ENCODE measurements around the gene MTMR10. TPM values are rescaled to one million over a fixed set of nuclear protein-coding genes. Genes with fewer than 3 reads are reported as not detected.

Gene MTMR10
- total RNA-seq, 1 experiment from 2014 or later: 19.5 TPM

GRCh38 chr15:30904812-30905211 lies 86.6 kb downstream of the MTMR10 start:
- Histone ChIP-seq H3K4me3 (ENCODE audit: low read depth in 2 of 2, low read length in 2 of 2) (peak overlapping the region in 1 of 2 experiments; percentile 93; a peak in 1 of 4 replicates), H3K9me3 (ENCODE audit: control insufficient read depth, insufficient read depth, low read depth, low read length) (no peaks in the 10 kb centered on the region), H3K27ac (ENCODE audit: low read length) (no peak overlapping the region), H3K27me3 (ENCODE audit: control insufficient read depth, insufficient read depth, low read length) (no peaks in the 10 kb centered on the region), H3K36me3 (ENCODE audit: control insufficient read depth, insufficient read depth, low read length) (no peaks in the 10 kb centered on the region; the same call in 1 of the 2 replicates), H3K4me1 (ENCODE audit: control insufficient read depth, insufficient read depth, low read length) (peaks cover 14% of the 10 kb centered on the region)
- no peak for ATAC-seq
- CTCF ChIA-PET: no interaction called here
- DNase-seq (ENCODE audit: low read depth, low spot score): no peak
- in situ Hi-C loops (cut with HindIII; ENCODE audit: low pct_unique_long_range_greater_than_20kb, low sequenced_read_pairs): no loop called here
- intact Hi-C loops (cut with micrococcal nuclease; ENCODE audit: unreplicated experiment): no loop called here
- TSS peak; percentile 84 for BruUV-seq (replicated peaks)
- POLR2A ChIA-PET: no interaction called here
- TF ChIP-seq REST (IDR thresholded peaks at IDR 0.05; ENCODE audit: insufficient read depth in 1 of 2, low read depth in 2 of 2, low read length in 1 of 2) (no peak), SIN3A (IDR thresholded peaks at IDR 0.05; ENCODE audit: borderline replicate concordance, insufficient read depth, low read depth, low read length) (no peak), POLR2AphosphoS5 (IDR thresholded peaks at IDR 0.05; ENCODE audit: low read depth, low read length) (no peak), TCF7L2 (IDR thresholded peaks at IDR 0.05; ENCODE audit: low read depth, low read length) (no peak), CTCF (IDR thresholded peaks at IDR 0.05) (no peak)

- no TSS peak for BruUV-seq (replicated peaks)
- Histone ChIP-seq H3K9me3 (ENCODE audit: control insufficient read depth, insufficient read depth, low read depth, low read length) (no peaks in the 10 kb centered on the region), H3K4me1 (ENCODE audit: control insufficient read depth, insufficient read depth, low read length) (peaks cover 14% of the 10 kb centered on the region), H3K36me3 (ENCODE audit: control insufficient read depth, insufficient read depth, low read length) (no peaks in the 10 kb centered on the region; the same call in 1 of the 2 replicates), H3K4me3 (ENCODE audit: low read depth in 2 of 2, low read length in 2 of 2) (peak within 1 kb of the TSS; percentile 91 to 93), H3K27ac (ENCODE audit: low read length) (peak within 1 kb of the TSS; percentile 93), H3K27me3 (ENCODE audit: control insufficient read depth, insufficient read depth, low read length) (no peaks in the 10 kb centered on the region)
- intact Hi-C loops (cut with micrococcal nuclease; ENCODE audit: unreplicated experiment): no loop called here
- ChIA-PET POLR2A (interaction anchor here (0.6 kb wide), 1 partner anchor 494 kb away, joined by 6 read pairs; no protein-coding TSS in a partner anchor), CTCF (interaction anchor here (0.8 kb wide), 1 partner anchor 102 kb away, joined by 7 read pairs; no protein-coding TSS in a partner anchor)
- DNase-seq (ENCODE audit: low read depth, low spot score) (peak; percentile 61), ATAC-seq (peak; percentile 99)
- TF ChIP-seq POLR2AphosphoS5 (IDR thresholded peaks at IDR 0.05; ENCODE audit: low read depth, low read length) (peak; percentile 90), CTCF (IDR thresholded peaks at IDR 0.05) (no peak), TCF7L2 (IDR thresholded peaks at IDR 0.05; ENCODE audit: low read depth, low read length) (peak; percentile 94), SIN3A (IDR thresholded peaks at IDR 0.05; ENCODE audit: borderline replicate concordance, insufficient read depth, low read depth, low read length) (peak; percentile 90; the same call in 1 of the 2 replicates)
- in situ Hi-C loops (cut with HindIII; ENCODE audit: low pct_unique_long_range_greater_than_20kb, low sequenced_read_pairs): no loop called here
Measured at GRCh38 chr15:30903497-30904187, 87.8 kb downstream of the MTMR10 start, which contains the start of gene FAN1. FAN1 (plus strand) TSS chr15:30903915; CDS start chr15:30904664, 749 bp downstream.

Measured in Panc1 (cell line).